Stomach (tissue), 4 donors: Measurements from ENCODE around the gene ANP32B.
"Not testable (repeated sequence)": the region's sequence is repeated elsewhere in the genome, so short reads cannot be mapped to it uniquely, and the experiment has no call there.

Experiments
- POLR2A ChIP-seq, 4 donors: fragments of 450-650 bp; IDR thresholded peaks; one replicate each; pipeline ENCODE4 v1.6.1; 2016; ENCODE audit warnings: antibody characterized with exemption in 4 of 4, control low read depth in 2 of 4, mild to moderate bottlenecking in 1 of 4, moderate library complexity in 1 of 4
- POLR2AphosphoS5 ChIP-seq, 3 donors: sonication (generic); formaldehyde crosslinking; IDR thresholded peaks; one replicate each; pipeline ENCODE4 v1.6.1; 2016; ENCODE audit warnings: antibody characterized with exemption in 3 of 3
- TF ChIP-seq, protein P1 (sequence below), 7 experiments: fragments of 450-650 bp in 4 of 7; fragments of 200-600 bp in 3 of 7; sonication (generic) in 3 of 7; IDR thresholded peaks; one replicate each; pipeline ENCODE4 v1.5.1; 2016 to 2019; ENCODE audit warnings: antibody characterized with exemption in 7 of 7, control low read depth in 2 of 7, mild to moderate bottlenecking in 1 of 7

DNA sequence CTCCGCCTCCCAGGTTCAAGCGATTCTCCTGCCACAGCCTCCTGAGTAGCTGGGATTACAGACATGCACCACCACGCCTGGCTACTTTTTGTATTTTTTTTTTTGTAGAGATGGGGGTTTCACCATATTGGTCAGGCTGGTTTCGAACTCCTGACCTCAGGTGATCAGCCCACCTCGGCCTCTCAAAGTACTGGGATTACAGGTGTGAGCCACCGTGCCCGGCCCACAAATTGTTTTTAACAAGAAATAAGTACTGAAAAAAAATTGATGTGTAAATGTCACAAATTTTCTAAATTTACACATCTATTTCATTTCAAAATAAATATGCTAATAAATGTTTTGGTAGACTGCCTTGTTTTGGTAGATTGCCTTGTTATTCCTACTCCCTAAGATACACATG is 13.5 kb downstream of the ANP32B start:
- TF ChIP-seq, protein P1, sequence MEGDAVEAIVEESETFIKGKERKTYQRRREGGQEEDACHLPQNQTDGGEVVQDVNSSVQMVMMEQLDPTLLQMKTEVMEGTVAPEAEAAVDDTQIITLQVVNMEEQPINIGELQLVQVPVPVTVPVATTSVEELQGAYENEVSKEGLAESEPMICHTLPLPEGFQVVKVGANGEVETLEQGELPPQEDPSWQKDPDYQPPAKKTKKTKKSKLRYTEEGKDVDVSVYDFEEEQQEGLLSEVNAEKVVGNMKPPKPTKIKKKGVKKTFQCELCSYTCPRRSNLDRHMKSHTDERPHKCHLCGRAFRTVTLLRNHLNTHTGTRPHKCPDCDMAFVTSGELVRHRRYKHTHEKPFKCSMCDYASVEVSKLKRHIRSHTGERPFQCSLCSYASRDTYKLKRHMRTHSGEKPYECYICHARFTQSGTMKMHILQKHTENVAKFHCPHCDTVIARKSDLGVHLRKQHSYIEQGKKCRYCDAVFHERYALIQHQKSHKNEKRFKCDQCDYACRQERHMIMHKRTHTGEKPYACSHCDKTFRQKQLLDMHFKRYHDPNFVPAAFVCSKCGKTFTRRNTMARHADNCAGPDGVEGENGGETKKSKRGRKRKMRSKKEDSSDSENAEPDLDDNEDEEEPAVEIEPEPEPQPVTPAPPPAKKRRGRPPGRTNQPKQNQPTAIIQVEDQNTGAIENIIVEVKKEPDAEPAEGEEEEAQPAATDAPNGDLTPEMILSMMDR (IDR thresholded peaks at IDR 0.05) = not testable (repeated sequence)
- TF ChIP-seq POLR2A, POLR2AphosphoS5 (IDR thresholded peaks at IDR 0.05): not testable (repeated sequence)
